ENCODE results near the gene CDK10.

Gene CDK10

GRCh38 chr16:89716916-89717687, 30.6 kb downstream of the CDK10 start:
- DNase-seq = no peak

GRCh38 chr16:89717688-89718505, 31.4 kb downstream of the CDK10 start:
- no peak for DNase-seq

- DNase-seq = peak in 1 of 2 donors; percentile 23
Observed at GRCh38 chr16:89720551-89720812, 34.0 kb downstream of the CDK10 start.

GRCh38 chr16:89720813-89721545, 34.5 kb downstream of the CDK10 start, which contains the start of the genes VPS9D1 and ZNF276:
Gene VPS9D1 (minus strand): TSS chr16:89720898. CDS start chr16:89720861, 37 bp downstream.
Gene ZNF276 (plus strand): TSS chr16:89721537. CDS start chr16:89721641, 104 bp downstream.
- peak; percentile 85 to 92 for DNase-seq

GRCh38 chr16:89721546-89722391, 35.3 kb downstream of the CDK10 start:
- peak; percentile 87 to 91 for DNase-seq

- peak; percentile 39 to 64 for DNase-seq
Observed at GRCh38 chr16:89722392-89723278, 36.1 kb downstream of the CDK10 start.

- peak; percentile 62 for DNase-seq
Observed at GRCh38 chr16:89723279-89724250, 37.1 kb downstream of the CDK10 start.

- no peak for DNase-seq
Observed at GRCh38 chr16:89727406-89728120, 41.1 kb downstream of the CDK10 start.

GRCh38 chr16:89729293-89729692, 42.8 kb downstream of the CDK10 start:
- DNase-seq = no peak

GRCh38 chr16:89729863-89730593, 43.5 kb downstream of the CDK10 start:
- no peak for DNase-seq

- no peak for DNase-seq
Observed at GRCh38 chr16:89730610-89731234, 44.2 kb downstream of the CDK10 start.

GRCh38 chr16:89732142-89732917, 45.8 kb downstream of the CDK10 start:
- no peak for DNase-seq

- DNase-seq = no peak
Observed at GRCh38 chr16:89732918-89733242, 46.4 kb downstream of the CDK10 start.

GRCh38 chr16:89733322-89733721, 46.8 kb downstream of the CDK10 start:
- no peak for DNase-seq

- no peak for DNase-seq
Observed at GRCh38 chr16:89733792-89734191, 47.3 kb downstream of the CDK10 start.

GRCh38 chr16:89736554-89736953, 50.1 kb downstream of the CDK10 start:
- no peak for DNase-seq

- peak in 1 of 2 donors; percentile 34 for DNase-seq
Observed at GRCh38 chr16:89737341-89738071, 51.0 kb downstream of the CDK10 start.
